HG03060 (cell line): ENCODE measurements around the gene TRIM17.

Experiments
- ATAC-seq: cut with Tn5 transposase; IDR thresholded peaks from one replicate; pipeline ENCODE4 v1.9.1; 2021; ENCODE audit warnings: low read depth, moderate number of reproducible peaks; ENCODE audit not compliant: unreplicated experiment

The TRIM17 gene

GRCh38 chr1:228405200-228405978, 11.3 kb downstream of the TRIM17 start:
- no peak for ATAC-seq

- ATAC-seq: no peak
Measured at GRCh38 chr1:228404107-228404720, 12.4 kb downstream of the TRIM17 start.

GRCh38 chr1:228403231-228403631, 13.4 kb downstream of the TRIM17 start:
- no peak for ATAC-seq

- no peak for ATAC-seq
Measured at GRCh38 chr1:228402641-228403025, 14.0 kb downstream of the TRIM17 start.

GRCh38 chr1:228401782-228402640, 14.7 kb downstream of the TRIM17 start:
- no peak for ATAC-seq

- ATAC-seq: no peak
Measured at GRCh38 chr1:228400692-228401454, 15.8 kb downstream of the TRIM17 start.

GRCh38 chr1:228400237-228400651, 16.4 kb downstream of the TRIM17 start:
- ATAC-seq: no peak

- no peak for ATAC-seq
Measured at GRCh38 chr1:228399531-228400236, 17.0 kb downstream of the TRIM17 start.

- no peak for ATAC-seq
Measured at GRCh38 chr1:228398741-228399461, 17.8 kb downstream of the TRIM17 start.

- ATAC-seq: no peak
Measured at GRCh38 chr1:228397966-228398365, 18.7 kb downstream of the TRIM17 start.

GRCh38 chr1:228396770-228397662, 19.6 kb downstream of the TRIM17 start:
- ATAC-seq: no peak

GRCh38 chr1:228394571-228395394, 21.9 kb downstream of the TRIM17 start:
- no peak for ATAC-seq

- no peak for ATAC-seq
Measured at GRCh38 chr1:228393811-228394570, 22.7 kb downstream of the TRIM17 start.

- no peak for ATAC-seq
Measured at GRCh38 chr1:228393268-228393701, 23.4 kb downstream of the TRIM17 start.

GRCh38 chr1:228392111-228392936, 24.3 kb downstream of the TRIM17 start:
- ATAC-seq: no peak
